Measurements from ENCODE around the gene COL21A1. TPM values are rescaled to one million over a fixed set of nuclear protein-coding genes. Genes with fewer than 3 reads are reported as not detected.
"Not testable (repeated sequence)": the region's sequence is repeated elsewhere in the genome, so short reads cannot be mapped to it uniquely, and the experiment has no call there.

The COL21A1 gene
- total and polyA plus RNA-seq, 3 experiments from 2014 or later: not detected

- no peak overlapping the region for H3K27ac Mint-ChIP-seq
- peaks cover 4 to 44% (median 10%) of the 10 kb centered on the region in 5 donors for H3K9me3 Mint-ChIP-seq
- CTCF ChIA-PET: no interaction called here
Observed at GRCh38 chr6:56019973-56020372, 227.4 kb downstream of the COL21A1 start.

DNA sequence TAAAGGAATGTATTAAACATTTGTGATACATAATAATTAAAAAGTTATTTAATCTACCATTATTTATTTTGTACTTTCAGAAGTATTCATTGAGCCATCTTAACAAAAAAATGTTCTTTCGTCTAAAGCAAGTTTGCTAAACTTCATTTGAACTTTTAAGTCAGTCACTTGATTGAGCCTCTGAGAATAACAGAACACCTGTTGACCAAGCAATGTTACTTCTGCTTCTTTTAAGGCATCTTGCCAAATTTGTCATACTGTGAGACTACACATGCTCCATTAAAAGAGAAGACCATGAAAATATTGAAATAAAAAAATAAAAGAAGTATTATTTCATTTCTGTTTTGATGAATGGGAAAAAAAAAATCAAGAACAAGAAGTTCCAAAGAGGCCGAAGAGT, 230.2 kb downstream of the COL21A1 start:
- no peaks in the 10 kb centered on the region for H3K36me3 Mint-ChIP-seq
- Histone ChIP-seq H3K27me3 (ENCODE audit: insufficient read depth, low read length, poor library complexity, severe bottlenecking) (no peaks in the 10 kb centered on the region), H3K4me1 (ENCODE audit: insufficient read depth, low read length) (no peaks in the 10 kb centered on the region), H3K27ac (ENCODE audit: low read depth, low read length) (no peak overlapping the region), H3K36me3 (ENCODE audit: insufficient read depth, low read length) (no peaks in the 10 kb centered on the region), H3K9me3 (ENCODE audit: low read length) (no peaks in the 10 kb centered on the region), H3K4me3 (ENCODE audit: low read length) (no peak overlapping the region)
- no peak overlapping the region for H3K4me3 Mint-ChIP-seq
- CTCF ChIA-PET: no interaction called here
- H3K4me1 Mint-ChIP-seq: no peaks in the 10 kb centered on the region
- no peaks in the 10 kb centered on the region for H3K27me3 Mint-ChIP-seq
- POLR2A ChIA-PET: no interaction called here
- no peak for DNase-seq
- H3K27ac Mint-ChIP-seq: no peak overlapping the region
- peaks cover 2 to 38% (median 11%) of the 10 kb centered on the region in 5 donors for H3K9me3 Mint-ChIP-seq

More at GRCh38 chr6:56019973-56020372, 227.4 kb downstream of the COL21A1 start:
- Mint-ChIP-seq H3K36me3 (no peaks in the 10 kb centered on the region), H3K4me3 (no peak overlapping the region), H3K4me1 (no peaks in the 10 kb centered on the region), H3K27me3 (no peaks in the 10 kb centered on the region)
- DNase-seq: no peak
- no peaks in the 10 kb centered on the region for H3K9me3 ChIP-seq (ENCODE audit: low read length)
- H3K27ac ChIP-seq (ENCODE audit: low read depth, low read length): no peak overlapping the region
- H3K27me3 ChIP-seq (ENCODE audit: insufficient read depth, low read length, poor library complexity, severe bottlenecking): no peaks in the 10 kb centered on the region
- H3K4me3 ChIP-seq (ENCODE audit: low read length): no peak overlapping the region
- no peaks in the 10 kb centered on the region for H3K36me3 ChIP-seq (ENCODE audit: insufficient read depth, low read length)
- no peaks in the 10 kb centered on the region for H3K4me1 ChIP-seq (ENCODE audit: insufficient read depth, low read length)
- POLR2A ChIA-PET: no interaction called here

GRCh38 chr6:56014039-56014438, 233.3 kb downstream of the COL21A1 start:
- H3K27ac Mint-ChIP-seq; CTCF ChIA-PET; H3K27ac ChIP-seq (ENCODE audit: low read depth, low read length); H3K9me3 ChIP-seq (ENCODE audit: low read length); H3K36me3 ChIP-seq (ENCODE audit: insufficient read depth, low read length); H3K4me1 ChIP-seq (ENCODE audit: insufficient read depth, low read length); H3K4me3 Mint-ChIP-seq; H3K27me3 Mint-ChIP-seq; POLR2A ChIA-PET; H3K4me1 Mint-ChIP-seq; DNase-seq; H3K4me3 ChIP-seq (ENCODE audit: low read length); H3K27me3 ChIP-seq (ENCODE audit: insufficient read depth, low read length, poor library complexity, severe bottlenecking); H3K36me3 Mint-ChIP-seq: not testable (repeated sequence)
- peaks cover 2 to 20% (median 9%) of the 10 kb centered on the region in 5 donors for H3K9me3 Mint-ChIP-seq

DNA sequence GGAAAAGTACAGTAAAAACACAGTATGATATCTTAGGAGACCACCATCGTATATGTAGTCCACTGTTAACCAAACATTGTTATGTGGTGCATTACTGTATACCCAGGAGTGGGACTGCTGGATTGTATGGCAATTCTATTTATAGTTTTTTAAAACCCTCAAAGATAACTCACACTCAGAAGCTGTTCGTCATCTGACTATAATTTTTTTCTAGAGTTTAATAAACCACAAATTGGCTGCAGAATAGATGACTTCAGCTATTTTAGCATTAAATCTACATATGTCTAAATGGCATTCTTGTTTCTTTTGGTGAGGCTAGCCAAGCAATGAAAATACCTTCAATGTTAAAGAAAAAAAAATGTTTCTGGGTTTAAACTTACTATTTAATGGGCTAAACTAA, 237.7 kb downstream of the COL21A1 start:
- no peak for DNase-seq
- Mint-ChIP-seq H3K36me3 (no peaks in the 10 kb centered on the region), H3K4me3 (no peak overlapping the region), H3K9me3 (peaks cover 0 to 29% (median 2%) of the 10 kb centered on the region in 5 donors), H3K27me3 (no peaks in the 10 kb centered on the region), H3K27ac (no peak overlapping the region), H3K4me1 (no peaks in the 10 kb centered on the region)
- Histone ChIP-seq H3K27me3 (ENCODE audit: insufficient read depth, low read length, poor library complexity, severe bottlenecking) (no peaks in the 10 kb centered on the region), H3K9me3 (ENCODE audit: low read length) (no peaks in the 10 kb centered on the region), H3K4me3 (ENCODE audit: low read length) (no peak overlapping the region), H3K27ac (ENCODE audit: low read depth, low read length) (no peak overlapping the region), H3K36me3 (ENCODE audit: insufficient read depth, low read length) (no peaks in the 10 kb centered on the region), H3K4me1 (ENCODE audit: insufficient read depth, low read length) (no peaks in the 10 kb centered on the region)
- ChIA-PET CTCF (no interaction called here), POLR2A (no interaction called here)
